CD14-positive monocyte (primary cell): Measurements from ENCODE around the gene CDH4. TPM values are rescaled to one million over a fixed set of nuclear protein-coding genes. Genes with fewer than 3 reads are reported as not detected.

Experiments used
- DNase-seq, 3 donors: peaks; one replicate each; pipeline ENCODE4 v3.0.0-alpha.2; 2011 to 2022
- H2AFZ ChIP-seq: 2 replicates; pipeline ENCODE4 v1.6.0; 2012; ENCODE audit warnings: mild to moderate bottlenecking, low read depth, low read length, inconsistent platforms; ENCODE audit not compliant: insufficient read depth, poor library complexity, severe bottlenecking
- H3K27ac ChIP-seq, 2 donors: 1 replicate in 1 of 2; 2 replicates in 1 of 2; pipeline ENCODE4 v1.5.1; 2012 to 2013; ENCODE audit warnings: low read length in 2 of 2, control low read depth in 1 of 2, inconsistent platforms in 1 of 2, low read depth in 1 of 2, mild to moderate bottlenecking in 1 of 2
- H3K27me3 ChIP-seq, 2 donors: one replicate each; pipeline versions ENCODE4 v1.6.0 to v1.6.1; 2011 to 2013; ENCODE audit warnings: low read length in 2 of 2; ENCODE audit not compliant: control insufficient read depth in 2 of 2, insufficient read depth in 2 of 2
- H3K36me3 ChIP-seq, 2 donors: replicated peaks in 1 of 2; 1 replicate in 1 of 2; 2 replicates in 1 of 2; pipeline versions ENCODE4 v1.5.1 to v1.6.1; 2012 to 2013; ENCODE audit warnings: low read length in 2 of 2, control low read depth in 1 of 2, inconsistent platforms in 1 of 2, mild to moderate bottlenecking in 1 of 2; ENCODE audit not compliant: insufficient read depth in 2 of 2, control insufficient read depth in 1 of 2
- H3K4me1 ChIP-seq, 2 donors: 1 replicate in 1 of 2; 2 replicates in 1 of 2; pipeline versions ENCODE4 v1.5.1 to v1.6.1; 2012 to 2013; ENCODE audit warnings: low read length in 2 of 2, control low read depth in 1 of 2, inconsistent platforms in 1 of 2, mild to moderate bottlenecking in 1 of 2, moderate library complexity in 1 of 2; ENCODE audit not compliant: insufficient read depth in 2 of 2, control insufficient read depth in 1 of 2
- H3K4me2 ChIP-seq: replicated peaks from 2 replicates; pipeline ENCODE3; 2012; ENCODE audit warnings: low read length, moderate library complexity, mild to moderate bottlenecking; ENCODE audit not compliant: poor library complexity, severe bottlenecking; ENCODE audit errors: extremely low read depth
- H3K4me3 ChIP-seq, 3 experiments: fragments of 200-600 bp in 1 of 3; sonication (generic) in 1 of 3; replicated peaks in 1 of 3; 1 replicate in 2 of 3; 2 replicates in 1 of 3; pipeline ENCODE4 v1.5.1; 2011 to 2013; ENCODE audit warnings: low read length in 3 of 3, mild to moderate bottlenecking in 3 of 3, control low read depth in 2 of 3, low read depth in 2 of 3, inconsistent platforms in 1 of 3, moderate library complexity in 1 of 3
- H3K79me2 ChIP-seq: 2 replicates; pipeline ENCODE4 v1.6.0; 2012; ENCODE audit warnings: mild to moderate bottlenecking, control low read depth, inconsistent platforms, low read length, moderate library complexity; ENCODE audit not compliant: insufficient read depth
- H3K9ac ChIP-seq: 2 replicates; pipeline ENCODE4 v1.6.0; 2017; ENCODE audit warnings: low read length, mild to moderate bottlenecking; ENCODE audit not compliant: insufficient read depth, poor library complexity, severe bottlenecking
- H3K9me3 ChIP-seq, 2 donors: replicated peaks in 1 of 2; 1 replicate in 1 of 2; 2 replicates in 1 of 2; pipeline versions ENCODE4 v1.5.1 to v1.6.1; 2012 to 2013; ENCODE audit warnings: low read length in 2 of 2, control low read depth in 1 of 2; ENCODE audit not compliant: control insufficient read depth in 1 of 2, insufficient read depth in 1 of 2
- H4K20me1 ChIP-seq: 2 replicates; pipeline ENCODE4 v1.6.0; 2012; ENCODE audit warnings: mild to moderate bottlenecking, low read length, control low read depth, moderate library complexity; ENCODE audit not compliant: insufficient read depth
- H3K27ac Mint-ChIP-seq, 7 donors: one replicate each; pipeline ENCODE4 v1.8.0; 2020; ENCODE audit warnings: mild to moderate bottlenecking in 7 of 7, mixed read lengths in 7 of 7, moderate library complexity in 6 of 7, inconsistent platforms in 2 of 7
- H3K27me3 Mint-ChIP-seq, 3 donors: one replicate each; pipeline ENCODE4 v1.8.0; 2021 to 2022; ENCODE audit warnings: low read depth in 3 of 3, mild to moderate bottlenecking in 3 of 3, mixed read lengths in 3 of 3, moderate library complexity in 3 of 3, inconsistent platforms in 1 of 3
- H3K36me3 Mint-ChIP-seq, 2 donors: one replicate each; pipeline ENCODE4 v1.8.0; 2020; ENCODE audit warnings: mixed read lengths in 2 of 2, inconsistent platforms in 1 of 2, mild to moderate bottlenecking in 1 of 2
- H3K4me1 Mint-ChIP-seq: one replicate; pipeline ENCODE4 v1.8.0; 2020; ENCODE audit warnings: mild to moderate bottlenecking, mixed read lengths
- H3K4me3 Mint-ChIP-seq, 2 donors: one replicate each; pipeline ENCODE4 v1.8.0; 2020; ENCODE audit warnings: mild to moderate bottlenecking in 2 of 2, mixed read lengths in 2 of 2, moderate library complexity in 1 of 2
- H3K9me3 Mint-ChIP-seq, 7 donors: one replicate each; pipeline ENCODE4 v1.8.0; 2020 to 2022; ENCODE audit warnings: mixed read lengths in 7 of 7, mild to moderate bottlenecking in 6 of 7, moderate library complexity in 6 of 7, inconsistent platforms in 2 of 7
- WGBS: methylation state at CpG from one replicate; pipeline ENCODE4 v1.1.5; 2013; ENCODE audit warnings: missing lambda C conversion rate; ENCODE audit not compliant: insufficient coverage; 5-methylcytosine and 5-hydroxymethylcytosine counted together
- intact Hi-C, 2 donors: fragments of 100-400 bp; cut with micrococcal nuclease; formaldehyde crosslinking; loops; one replicate each; pipeline versions ENCODE4 v1.15.0 to v1.15.1; 2023
- polyA plus RNA-seq, 3 donors: library from polyadenylated mRNA; depleted of rRNA in 1 of 3; unstranded in 2 of 3; stranded (reverse) in 1 of 3; fragments of 300-500 nt in 2 of 3; fragments of >200 nt in 1 of 3; fragmentation: Illumina TruSeq in 2 of 3; gene quantifications; 1 replicate in 2 of 3; 2 replicates in 1 of 3; pipeline ENCODE4 v1.2.3, GENCODE V29; 2012 to 2021
- TF ChIP-seq, protein P1 (sequence below): fragments of 200-600 bp; IDR thresholded peaks from one replicate; pipeline ENCODE4 v1.8.0; 2022; ENCODE audit warnings: antibody characterized with exemption, mild to moderate bottlenecking

CDH4 gene
- polyA plus RNA-seq, 3 donors: not detected

DNA sequence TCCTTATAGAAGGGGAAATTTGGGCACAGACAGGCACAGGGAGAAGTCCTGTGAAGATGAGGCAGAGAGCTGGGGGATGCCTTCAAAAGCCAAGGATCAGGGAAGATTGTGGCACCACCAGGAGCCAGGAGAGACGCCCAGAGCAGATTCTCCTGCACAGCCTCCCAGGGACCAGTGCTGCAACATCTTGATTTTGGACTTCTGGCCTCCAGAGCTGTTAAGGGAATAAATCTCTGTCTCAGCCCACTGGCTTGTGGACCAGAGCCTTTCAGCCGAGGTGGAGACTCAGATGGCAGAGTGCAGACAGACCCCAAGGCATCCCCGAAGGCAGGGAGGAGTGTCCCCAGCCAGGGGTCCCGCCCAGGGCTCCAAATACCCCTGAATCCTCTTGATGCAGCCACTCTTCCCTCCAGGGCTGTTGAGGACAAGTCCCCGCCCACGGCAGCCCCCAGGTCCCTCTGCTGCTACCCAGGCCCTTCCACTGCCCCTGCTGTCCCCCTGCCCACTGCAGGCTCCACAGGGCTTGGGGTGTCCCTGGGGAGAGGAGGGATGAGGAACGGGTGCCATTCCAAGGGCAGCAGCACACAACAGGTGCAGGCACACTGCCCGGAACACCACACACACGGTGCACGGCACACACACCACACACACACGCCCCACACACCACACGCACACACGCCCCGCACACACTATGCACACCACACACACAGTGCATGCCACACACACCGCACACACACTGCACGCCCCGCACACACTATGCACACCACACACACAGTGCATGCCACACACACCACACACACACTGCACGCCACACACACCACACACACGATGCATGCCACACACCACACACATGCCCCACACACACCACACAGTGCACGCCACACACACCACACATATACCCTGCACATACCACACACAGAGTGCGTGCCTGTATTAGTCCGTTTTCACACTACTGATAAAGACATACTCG is 502.2 kb downstream of the CDH4 start:
- Histone ChIP-seq H3K27me3 (no peaks in the 10 kb centered on the region), H3K9ac (no peak overlapping the region), H3K9me3 (peaks cover 21 to 75% of the 10 kb centered on the region in 2 donors), H3K36me3 (no peaks in the 10 kb centered on the region), H3K27ac (no peak overlapping the region), H3K79me2 (no peaks in the 10 kb centered on the region), H4K20me1 (no peaks in the 10 kb centered on the region), H2AFZ (no peak overlapping the region), H3K4me3 (no peak overlapping the region), H3K4me2 (no peak overlapping the region), H3K4me1 (no peaks in the 10 kb centered on the region)
- Mint-ChIP-seq H3K4me1 (no peaks in the 10 kb centered on the region), H3K27me3 (peaks cover 0 to 1% (median 0%) of the 10 kb centered on the region in 3 donors), H3K36me3 (no peaks in the 10 kb centered on the region), H3K9me3 (peaks cover 2 to 34% (median 22%) of the 10 kb centered on the region in 7 donors), H3K4me3 (no peak overlapping the region), H3K27ac (no peak overlapping the region)
- TF ChIP-seq, protein P1, sequence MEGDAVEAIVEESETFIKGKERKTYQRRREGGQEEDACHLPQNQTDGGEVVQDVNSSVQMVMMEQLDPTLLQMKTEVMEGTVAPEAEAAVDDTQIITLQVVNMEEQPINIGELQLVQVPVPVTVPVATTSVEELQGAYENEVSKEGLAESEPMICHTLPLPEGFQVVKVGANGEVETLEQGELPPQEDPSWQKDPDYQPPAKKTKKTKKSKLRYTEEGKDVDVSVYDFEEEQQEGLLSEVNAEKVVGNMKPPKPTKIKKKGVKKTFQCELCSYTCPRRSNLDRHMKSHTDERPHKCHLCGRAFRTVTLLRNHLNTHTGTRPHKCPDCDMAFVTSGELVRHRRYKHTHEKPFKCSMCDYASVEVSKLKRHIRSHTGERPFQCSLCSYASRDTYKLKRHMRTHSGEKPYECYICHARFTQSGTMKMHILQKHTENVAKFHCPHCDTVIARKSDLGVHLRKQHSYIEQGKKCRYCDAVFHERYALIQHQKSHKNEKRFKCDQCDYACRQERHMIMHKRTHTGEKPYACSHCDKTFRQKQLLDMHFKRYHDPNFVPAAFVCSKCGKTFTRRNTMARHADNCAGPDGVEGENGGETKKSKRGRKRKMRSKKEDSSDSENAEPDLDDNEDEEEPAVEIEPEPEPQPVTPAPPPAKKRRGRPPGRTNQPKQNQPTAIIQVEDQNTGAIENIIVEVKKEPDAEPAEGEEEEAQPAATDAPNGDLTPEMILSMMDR: no peak
- 89% methylated on average over 10 of the region's 23 CpGs for WGBS
- intact Hi-C loops: no loop called here
- DNase-seq: no peak

- Mint-ChIP-seq H3K4me1 (no peaks in the 10 kb centered on the region), H3K36me3 (no peaks in the 10 kb centered on the region), H3K9me3 (peaks cover 0 to 32% (median 17%) of the 10 kb centered on the region in 7 donors), H3K4me3 (no peak overlapping the region), H3K27me3 (peaks cover 0 to 3% (median 0%) of the 10 kb centered on the region in 3 donors), H3K27ac (no peak overlapping the region)
- H3K27ac ChIP-seq: no peak overlapping the region
- no peaks in the 10 kb centered on the region for H3K4me1 ChIP-seq
- 80% methylated on average over 6 of the region's 12 CpGs for WGBS
- H4K20me1 ChIP-seq: no peaks in the 10 kb centered on the region
- H3K27me3 ChIP-seq: no peaks in the 10 kb centered on the region
- no peaks in the 10 kb centered on the region for H3K36me3 ChIP-seq
- no peak overlapping the region for H3K9ac ChIP-seq
- no peak for DNase-seq
- H3K79me2 ChIP-seq: no peaks in the 10 kb centered on the region
- H3K4me2 ChIP-seq: no peak overlapping the region
- intact Hi-C loops: no loop called here
- peaks cover 14 to 79% of the 10 kb centered on the region in 2 donors for H3K9me3 ChIP-seq
- TF ChIP-seq, protein P1: no peak
- H2AFZ ChIP-seq: no peak overlapping the region
- no peak overlapping the region for H3K4me3 ChIP-seq
These were observed 503.1 kb downstream of the CDH4 start for GRCh38 chr20:61754976-61755778.
